ENCODE measurements around the gene DNAJB12.
A peak's percentile ranks its signal among the peaks of the same experiment; 100 is the strongest.
"Not testable (repeated sequence)": the region's sequence is repeated elsewhere in the genome, so short reads cannot be mapped to it uniquely, and the experiment has no call there.

Gene DNAJB12

GRCh38 chr10:72355214-72355555 lies 466 bp upstream of the DNAJB12 start:
- WGBS, 2 experiments, result 55 to 63% methylated on average over 7 of the region's 7 CpGs
- Histone ChIP-seq H3K4me3 (ENCODE audit: insufficient read depth, low read depth, low read length) (peak overlapping the region; percentile 99), H3K27me3 (ENCODE audit: control insufficient read depth, insufficient read depth, low read length, poor library complexity, severe bottlenecking) (no peaks in the 10 kb centered on the region), H3K9me3 (ENCODE audit: control insufficient read depth, low read length) (no peaks in the 10 kb centered on the region), H3K4me1 (ENCODE audit: control insufficient read depth, insufficient read depth, low read length) (peaks cover 11% of the 10 kb centered on the region), H3K36me3 (ENCODE audit: control insufficient read depth, insufficient read depth, low read length) (no peaks in the 10 kb centered on the region), H3K27ac (ENCODE audit: insufficient read depth, low read depth, low read length, poor library complexity, severe bottlenecking) (peak overlapping the region; percentile 100)

- peak overlapping the region; percentile 100 for H3K27ac ChIP-seq (ENCODE audit: insufficient read depth, low read depth, low read length, poor library complexity, severe bottlenecking)
- no peaks in the 10 kb centered on the region for H3K27me3 ChIP-seq (ENCODE audit: control insufficient read depth, insufficient read depth, low read length, poor library complexity, severe bottlenecking)
- H3K4me1 ChIP-seq (ENCODE audit: control insufficient read depth, insufficient read depth, low read length), result peaks cover 11% of the 10 kb centered on the region
- peak overlapping the region; percentile 99 for H3K4me3 ChIP-seq (ENCODE audit: insufficient read depth, low read depth, low read length)
- H3K9me3 ChIP-seq (ENCODE audit: control insufficient read depth, low read length), result no peaks in the 10 kb centered on the region
- WGBS, 2 experiments, result 1 to 2% methylated on average over 23 of the region's 23 CpGs
- no peaks in the 10 kb centered on the region for H3K36me3 ChIP-seq (ENCODE audit: control insufficient read depth, insufficient read depth, low read length)
Observed at GRCh38 chr10:72353965-72354355, 759 bp downstream of the DNAJB12 start.

GRCh38 chr10:72353028-72353964 lies 1.4 kb downstream of the DNAJB12 start:
- Histone ChIP-seq H3K36me3 (ENCODE audit: control insufficient read depth, insufficient read depth, low read length) (no peaks in the 10 kb centered on the region), H3K4me3 (ENCODE audit: insufficient read depth, low read depth, low read length) (peak overlapping the region; percentile 99), H3K9me3 (ENCODE audit: control insufficient read depth, low read length) (no peaks in the 10 kb centered on the region), H3K27me3 (ENCODE audit: control insufficient read depth, insufficient read depth, low read length, poor library complexity, severe bottlenecking) (no peaks in the 10 kb centered on the region), H3K27ac (ENCODE audit: insufficient read depth, low read depth, low read length, poor library complexity, severe bottlenecking) (peak overlapping the region; percentile 100), H3K4me1 (ENCODE audit: control insufficient read depth, insufficient read depth, low read length) (peaks cover 11% of the 10 kb centered on the region)
- 57 to 58% methylated on average over 18 of the region's 18 CpGs for WGBS, 2 experiments

GRCh38 chr10:72351479-72351878 lies 3.2 kb downstream of the DNAJB12 start:
- Histone ChIP-seq H3K36me3 (ENCODE audit: control insufficient read depth, insufficient read depth, low read length) (no peaks in the 10 kb centered on the region), H3K27me3 (ENCODE audit: control insufficient read depth, insufficient read depth, low read length, poor library complexity, severe bottlenecking) (no peaks in the 10 kb centered on the region), H3K9me3 (ENCODE audit: control insufficient read depth, low read length) (no peaks in the 10 kb centered on the region), H3K4me3 (ENCODE audit: insufficient read depth, low read depth, low read length) (no peak overlapping the region), H3K4me1 (ENCODE audit: control insufficient read depth, insufficient read depth, low read length) (peaks cover 11% of the 10 kb centered on the region), H3K27ac (ENCODE audit: insufficient read depth, low read depth, low read length, poor library complexity, severe bottlenecking) (no peak overlapping the region)
- WGBS, 2 experiments, result 94 to 95% methylated on average over 6 of the region's 6 CpGs

GRCh38 chr10:72349438-72349837 lies 5.3 kb downstream of the DNAJB12 start:
- WGBS, 2 experiments, result 90% methylated on average over 2 of the region's 2 CpGs

GRCh38 chr10:72348282-72348681 lies 6.4 kb downstream of the DNAJB12 start:
- Histone ChIP-seq H3K36me3 (ENCODE audit: control insufficient read depth, insufficient read depth, low read length) (no peaks in the 10 kb centered on the region), H3K27ac (ENCODE audit: insufficient read depth, low read depth, low read length, poor library complexity, severe bottlenecking) (no peak overlapping the region), H3K9me3 (ENCODE audit: control insufficient read depth, low read length) (no peaks in the 10 kb centered on the region), H3K27me3 (ENCODE audit: control insufficient read depth, insufficient read depth, low read length, poor library complexity, severe bottlenecking) (no peaks in the 10 kb centered on the region), H3K4me1 (ENCODE audit: control insufficient read depth, insufficient read depth, low read length) (peaks cover 8% of the 10 kb centered on the region), H3K4me3 (ENCODE audit: insufficient read depth, low read depth, low read length) (no peak overlapping the region)
- WGBS, 2 experiments, result 91 to 93% methylated on average over 7 of the region's 7 CpGs

More at GRCh38 chr10:72349438-72349837, 5.3 kb downstream of the DNAJB12 start:
- Histone ChIP-seq H3K4me1 (ENCODE audit: control insufficient read depth, insufficient read depth, low read length) (peaks cover 11% of the 10 kb centered on the region), H3K9me3 (ENCODE audit: control insufficient read depth, low read length) (no peaks in the 10 kb centered on the region), H3K27ac (ENCODE audit: insufficient read depth, low read depth, low read length, poor library complexity, severe bottlenecking) (no peak overlapping the region), H3K36me3 (ENCODE audit: control insufficient read depth, insufficient read depth, low read length) (no peaks in the 10 kb centered on the region), H3K4me3 (ENCODE audit: insufficient read depth, low read depth, low read length) (no peak overlapping the region), H3K27me3 (ENCODE audit: control insufficient read depth, insufficient read depth, low read length, poor library complexity, severe bottlenecking) (no peaks in the 10 kb centered on the region)

GRCh38 chr10:72346117-72346516 lies 8.6 kb downstream of the DNAJB12 start:
- not testable (repeated sequence) for H3K27me3 ChIP-seq (ENCODE audit: control insufficient read depth, insufficient read depth, low read length, poor library complexity, severe bottlenecking); H3K4me1 ChIP-seq (ENCODE audit: control insufficient read depth, insufficient read depth, low read length); H3K9me3 ChIP-seq (ENCODE audit: control insufficient read depth, low read length); H3K27ac ChIP-seq (ENCODE audit: insufficient read depth, low read depth, low read length, poor library complexity, severe bottlenecking); H3K4me3 ChIP-seq (ENCODE audit: insufficient read depth, low read depth, low read length); H3K36me3 ChIP-seq (ENCODE audit: control insufficient read depth, insufficient read depth, low read length)
- WGBS, 2 experiments, result 93 to 95% methylated on average over 7 of the region's 7 CpGs

GRCh38 chr10:72344932-72345331 lies 9.8 kb downstream of the DNAJB12 start:
- Histone ChIP-seq H3K9me3 (ENCODE audit: control insufficient read depth, low read length) (no peaks in the 10 kb centered on the region), H3K27me3 (ENCODE audit: control insufficient read depth, insufficient read depth, low read length, poor library complexity, severe bottlenecking) (no peaks in the 10 kb centered on the region), H3K27ac (ENCODE audit: insufficient read depth, low read depth, low read length, poor library complexity, severe bottlenecking) (no peak overlapping the region), H3K36me3 (ENCODE audit: control insufficient read depth, insufficient read depth, low read length) (no peaks in the 10 kb centered on the region), H3K4me1 (ENCODE audit: control insufficient read depth, insufficient read depth, low read length) (no peaks in the 10 kb centered on the region), H3K4me3 (ENCODE audit: insufficient read depth, low read depth, low read length) (no peak overlapping the region)
- 94 to 97% methylated on average over 11 of the region's 11 CpGs for WGBS, 2 experiments

GRCh38 chr10:72342911-72343310 lies 11.8 kb downstream of the DNAJB12 start:
- Histone ChIP-seq H3K4me1 (ENCODE audit: control insufficient read depth, insufficient read depth, low read length) (no peaks in the 10 kb centered on the region), H3K27me3 (ENCODE audit: control insufficient read depth, insufficient read depth, low read length, poor library complexity, severe bottlenecking) (no peaks in the 10 kb centered on the region), H3K36me3 (ENCODE audit: control insufficient read depth, insufficient read depth, low read length) (peaks cover 5% of the 10 kb centered on the region), H3K4me3 (ENCODE audit: insufficient read depth, low read depth, low read length) (no peak overlapping the region), H3K9me3 (ENCODE audit: control insufficient read depth, low read length) (no peaks in the 10 kb centered on the region), H3K27ac (ENCODE audit: insufficient read depth, low read depth, low read length, poor library complexity, severe bottlenecking) (no peak overlapping the region)
- WGBS, 2 experiments, result 98 to 99% methylated on average over 5 of the region's 5 CpGs

GRCh38 chr10:72340510-72341261 lies 14.0 kb downstream of the DNAJB12 start:
- H3K36me3 ChIP-seq (ENCODE audit: control insufficient read depth, insufficient read depth, low read length), result peaks cover 12% of the 10 kb centered on the region
- H3K27ac ChIP-seq (ENCODE audit: insufficient read depth, low read depth, low read length, poor library complexity, severe bottlenecking), result no peak overlapping the region
- no peaks in the 10 kb centered on the region for H3K27me3 ChIP-seq (ENCODE audit: control insufficient read depth, insufficient read depth, low read length, poor library complexity, severe bottlenecking)
- no peaks in the 10 kb centered on the region for H3K9me3 ChIP-seq (ENCODE audit: control insufficient read depth, low read length)
- WGBS, 2 experiments, result 80 to 81% methylated on average over 28 of the region's 28 CpGs
- H3K4me1 ChIP-seq (ENCODE audit: control insufficient read depth, insufficient read depth, low read length), result peaks cover 12% of the 10 kb centered on the region
- H3K4me3 ChIP-seq (ENCODE audit: insufficient read depth, low read depth, low read length), result no peak overlapping the region
